Type B pancreatic cell (in vitro differentiated cells): Measurements from ENCODE around the gene AUH. TPM values are rescaled to one million over a fixed set of nuclear protein-coding genes. Genes with fewer than 3 reads are reported as not detected.

ENCODE experiments used
- DNase-seq: peaks from one replicate; pipeline ENCODE4 v3.0.0; 2021; ENCODE audit warnings: mixed read lengths; ENCODE audit not compliant: unreplicated experiment; ENCODE audit errors: extremely low spot score
- H3K27ac Mint-ChIP-seq: 2 replicates; pipeline ENCODE4 v1.8.0; 2021; ENCODE audit warnings: mild to moderate bottlenecking, mixed read lengths
- H3K27me3 Mint-ChIP-seq: 2 replicates; pipeline ENCODE4 v1.8.0; 2021; ENCODE audit warnings: mixed read lengths
- H3K36me3 Mint-ChIP-seq: 2 replicates; pipeline ENCODE4 v1.8.0; 2021; ENCODE audit warnings: mixed read lengths
- H3K4me1 Mint-ChIP-seq: one replicate; pipeline ENCODE4 v1.8.0; 2021; ENCODE audit warnings: mixed read lengths; ENCODE audit not compliant: unreplicated experiment
- H3K4me3 Mint-ChIP-seq: 2 replicates; pipeline ENCODE4 v1.8.0; 2021; ENCODE audit warnings: mild to moderate bottlenecking, mixed read lengths
- H3K9me3 Mint-ChIP-seq: 2 replicates; pipeline ENCODE4 v1.8.0; 2021; ENCODE audit warnings: mixed read lengths
- CTCF ChIP-seq: fragments of 200-600 bp; sonication (generic); conservative IDR thresholded peaks from 2 replicates; pipeline ENCODE4 v1.5.0; 2021; ENCODE audit warnings: antibody characterized with exemption, mild to moderate bottlenecking
- total RNA-seq: library from RNA; stranded (reverse); gene quantifications from 2 replicates; pipeline ENCODE4 v1.2.1, GENCODE V29; 2021; ENCODE audit warnings: low replicate concordance

The AUH gene
- total RNA-seq, 1 donor from 2014 or later = 25.0 TPM

DNA sequence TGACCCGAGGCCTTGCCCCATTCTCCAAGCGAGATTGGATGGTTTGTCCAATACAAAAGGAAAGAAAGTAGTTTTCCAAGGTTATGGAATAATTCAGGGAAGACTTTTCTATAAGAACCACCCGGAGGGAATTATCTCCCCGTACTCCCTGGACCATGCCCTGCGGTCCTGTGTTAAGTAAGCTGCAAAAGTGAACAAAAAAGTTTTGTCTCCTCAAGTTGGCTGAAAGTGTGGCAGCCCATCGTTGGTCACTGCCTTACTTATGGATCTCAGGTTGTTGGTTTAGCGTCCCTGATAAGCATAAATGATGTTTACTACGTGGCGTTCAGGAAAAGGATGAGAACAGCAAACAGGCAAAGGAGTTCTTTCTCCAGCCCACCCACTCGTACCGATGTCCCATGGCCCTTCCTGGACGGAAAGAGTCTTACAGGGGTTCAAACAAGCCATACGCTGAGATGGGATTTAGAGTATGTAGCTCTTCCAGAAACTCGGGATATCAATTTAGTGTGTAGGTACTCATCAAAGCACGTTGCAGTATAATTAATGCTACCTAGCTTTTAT lies 413 bp upstream of the AUH start:
- DNase-seq = no peak
- Mint-ChIP-seq H3K36me3 (no peaks in the 10 kb centered on the region), H3K4me3 (peak overlapping the region; percentile 88), H3K9me3 (no peaks in the 10 kb centered on the region), H3K27ac (peak overlapping the region; percentile 86), H3K4me1 (peaks cover 31% of the 10 kb centered on the region), H3K27me3 (no peaks in the 10 kb centered on the region)
- no peak for TF ChIP-seq CTCF

DNA sequence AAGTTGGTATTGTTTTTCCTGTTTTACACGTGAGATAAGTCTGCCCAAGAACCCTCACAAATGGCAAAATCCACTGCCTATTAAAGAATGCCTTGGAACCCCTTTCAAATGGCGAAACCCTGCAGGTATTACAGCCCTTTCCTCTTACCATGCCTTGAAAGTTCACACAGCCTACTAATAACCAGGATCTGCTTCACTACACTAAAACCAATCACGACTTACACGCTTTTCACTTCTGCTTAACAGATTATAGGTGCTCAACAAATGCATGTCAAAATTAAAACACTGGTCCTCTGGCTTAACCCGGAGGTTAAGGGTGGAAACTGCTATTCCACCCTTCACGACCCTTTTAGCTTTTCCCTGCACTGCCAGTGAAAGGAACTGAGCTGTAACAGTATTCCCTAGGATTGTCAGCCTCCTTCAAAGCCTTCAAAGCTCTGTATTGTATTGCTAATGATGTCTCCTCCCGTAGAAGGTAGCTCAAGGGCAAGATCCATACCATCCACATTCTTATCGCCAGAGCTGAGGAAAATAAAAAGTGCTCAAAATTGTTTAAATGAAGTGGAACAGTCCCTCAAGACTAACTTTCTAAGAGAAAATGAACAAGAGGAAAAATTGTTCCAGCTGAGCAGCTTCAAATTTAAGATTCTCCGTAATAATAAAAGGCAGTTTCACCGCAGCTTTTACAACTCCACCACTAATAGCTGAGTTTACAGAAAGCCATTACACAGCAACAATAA lies 997 bp downstream of the AUH start:
- no peak for DNase-seq
- H3K36me3 Mint-ChIP-seq = peaks cover 5% of the 10 kb centered on the region

DNA sequence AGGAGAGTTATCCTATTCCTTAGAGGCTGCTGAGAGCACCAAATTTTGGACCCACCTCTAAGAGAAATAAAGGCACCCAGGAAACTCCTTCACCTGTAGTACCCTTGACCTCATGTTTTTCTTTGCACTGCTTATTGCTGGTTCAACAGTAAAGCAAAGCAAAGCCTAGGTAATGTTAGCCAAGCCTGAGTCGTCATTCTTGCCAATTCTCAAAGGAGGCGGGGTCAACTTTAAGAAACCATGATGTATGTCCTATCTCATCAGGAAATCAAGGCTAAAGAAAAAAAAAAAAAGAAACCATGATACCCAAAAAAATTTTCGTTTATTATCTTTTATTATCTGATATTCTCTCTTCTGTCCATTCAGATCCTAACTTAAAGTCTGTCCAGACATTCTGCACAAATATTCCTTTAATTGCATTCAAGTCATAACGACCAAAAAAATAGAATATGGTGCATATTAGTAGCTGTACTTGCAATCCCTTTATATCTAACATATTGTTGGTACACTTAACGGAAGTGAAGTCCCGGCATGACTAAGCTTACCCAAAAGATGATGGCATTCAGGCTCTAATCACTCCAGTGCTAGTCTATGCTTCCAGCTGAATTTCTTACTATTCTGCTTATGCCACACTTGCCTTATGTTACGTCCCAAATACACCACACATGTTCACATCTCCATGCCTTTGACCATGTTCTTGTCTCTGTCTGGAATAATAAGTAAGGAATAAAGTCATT lies 1.8 kb downstream of the AUH start:
- peaks cover 5% of the 10 kb centered on the region for H3K36me3 Mint-ChIP-seq
- no peak for DNase-seq
- no peak for TF ChIP-seq CTCF
- no peaks in the 10 kb centered on the region for H3K27me3 Mint-ChIP-seq
- H3K27ac Mint-ChIP-seq = no peak overlapping the region
- H3K9me3 Mint-ChIP-seq = no peaks in the 10 kb centered on the region
- peaks cover 31% of the 10 kb centered on the region for H3K4me1 Mint-ChIP-seq
- peak overlapping the region; percentile 99 for H3K4me3 Mint-ChIP-seq

More for the DNA sequence above, 997 bp downstream of the AUH start:
- TF ChIP-seq CTCF = no peak
- H3K4me3 Mint-ChIP-seq = peak overlapping the region; percentile 99
- no peaks in the 10 kb centered on the region for H3K27me3 Mint-ChIP-seq
- peaks cover 31% of the 10 kb centered on the region for H3K4me1 Mint-ChIP-seq
- H3K9me3 Mint-ChIP-seq = no peaks in the 10 kb centered on the region
- H3K27ac Mint-ChIP-seq = peak overlapping the region; percentile 94

DNA sequence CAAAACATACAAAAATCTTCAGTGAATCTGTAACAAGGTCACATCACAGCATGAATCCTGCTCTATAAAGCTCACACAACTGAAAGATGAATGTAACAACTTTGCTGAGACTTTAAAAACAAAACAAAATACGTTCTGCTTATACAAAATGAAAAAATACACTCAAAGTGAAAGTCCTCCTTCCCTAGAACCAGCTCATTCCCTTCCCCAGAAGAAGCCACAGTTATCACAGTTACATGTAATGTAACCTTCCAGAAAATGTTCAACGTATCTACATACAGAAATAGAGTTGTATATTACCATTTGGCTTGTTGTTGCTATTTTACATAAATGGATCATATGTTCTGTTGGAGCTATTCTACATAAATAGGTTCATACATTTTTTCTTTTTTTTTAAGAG lies 2.6 kb downstream of the AUH start:
- no peak for TF ChIP-seq CTCF
- DNase-seq = no peak
- Mint-ChIP-seq H3K9me3 (no peaks in the 10 kb centered on the region), H3K27ac (no peak overlapping the region), H3K36me3 (peaks cover 11% of the 10 kb centered on the region), H3K4me3 (peak overlapping the region; percentile 21), H3K27me3 (no peaks in the 10 kb centered on the region), H3K4me1 (peaks cover 31% of the 10 kb centered on the region)

DNA sequence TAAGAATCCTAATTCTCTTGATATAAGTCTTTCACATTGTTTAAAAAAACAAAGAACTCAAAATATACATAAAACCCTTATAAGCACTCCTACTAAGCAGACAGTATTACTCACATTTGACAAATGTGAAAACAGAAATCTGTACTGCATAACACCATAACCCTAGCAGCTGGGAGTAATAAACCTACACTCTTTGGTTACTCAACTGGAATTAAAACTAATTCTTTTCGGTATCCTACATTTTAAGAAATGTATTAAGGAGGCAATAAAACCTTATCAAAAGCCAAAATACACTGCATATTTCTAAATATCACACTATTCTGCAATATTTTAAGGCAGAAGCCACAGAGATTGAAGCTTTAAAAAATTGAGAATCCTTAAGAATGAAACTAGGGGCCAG lies 6.8 kb downstream of the AUH start:
- Mint-ChIP-seq H3K4me1 (peaks cover 22% of the 10 kb centered on the region), H3K36me3 (peaks cover 11% of the 10 kb centered on the region), H3K4me3 (no peak overlapping the region), H3K9me3 (no peaks in the 10 kb centered on the region), H3K27ac (no peak overlapping the region), H3K27me3 (no peaks in the 10 kb centered on the region)
- no peak for DNase-seq
- no peak for TF ChIP-seq CTCF
